GM21723 (cell line): Measurements from ENCODE around the gene LRRC14B.
"Not testable (repeated sequence)": the region's sequence is repeated elsewhere in the genome, so short reads cannot be mapped to it uniquely, and the experiment has no call there.

Experiments used
- ATAC-seq: cut with Tn5 transposase; IDR thresholded peaks from one replicate; pipeline ENCODE4 v1.9.1; 2021; ENCODE audit warnings: mild to moderate bottlenecking, moderate library complexity; ENCODE audit not compliant: unreplicated experiment

The LRRC14B gene

DNA sequence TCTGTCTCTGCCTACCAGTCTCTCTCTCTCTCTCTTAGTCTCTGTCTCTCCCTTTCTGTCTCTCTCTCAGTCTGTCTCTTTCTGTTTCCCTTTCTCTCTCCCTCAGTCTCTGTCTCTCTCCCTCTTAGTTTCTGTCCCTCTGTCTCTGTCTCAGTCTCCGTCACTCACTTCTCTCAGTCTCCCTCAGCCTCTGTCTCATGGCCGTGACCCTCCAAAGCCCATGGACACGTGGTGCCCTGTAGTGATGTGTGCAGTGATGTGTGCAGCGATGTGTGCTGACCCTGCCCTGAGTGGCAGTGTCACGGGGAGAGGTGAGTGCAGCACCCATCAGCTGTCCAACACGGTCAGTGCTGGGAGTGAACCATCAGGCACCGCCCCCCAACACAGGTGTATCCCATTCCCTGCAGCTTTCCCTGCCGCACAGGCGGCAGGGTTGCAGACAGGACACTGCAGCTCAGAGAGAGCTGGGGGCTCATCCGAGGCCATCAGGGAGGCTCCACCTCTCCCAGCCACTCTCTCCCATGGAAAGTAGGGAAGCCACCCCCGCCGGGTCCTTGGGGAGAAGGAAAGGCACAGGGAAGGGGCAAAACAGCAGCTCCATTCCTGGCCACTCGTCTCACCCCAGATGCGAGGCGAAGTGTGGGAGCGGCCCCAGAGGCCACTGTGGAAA, 794 bp upstream of the LRRC14B start:
- peak; percentile 35 for ATAC-seq

- ATAC-seq = no peak
Observed at GRCh38 chr5:191949-192690, 825 bp downstream of the LRRC14B start.

DNA sequence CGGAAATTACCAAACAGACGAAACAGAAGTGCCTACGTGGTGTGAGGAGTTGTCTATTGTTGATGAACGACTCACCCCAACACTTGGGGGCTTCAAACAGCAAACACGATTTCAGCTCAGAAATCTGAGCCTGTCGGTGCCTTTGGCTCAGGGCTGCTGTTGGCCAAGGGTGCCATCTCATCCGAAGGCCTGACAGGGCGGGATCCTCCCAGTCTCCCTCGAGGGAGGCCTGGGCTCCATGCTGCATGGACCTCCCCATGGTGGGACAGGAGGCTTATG, 1.3 kb downstream of the LRRC14B start:
- no peak for ATAC-seq

DNA sequence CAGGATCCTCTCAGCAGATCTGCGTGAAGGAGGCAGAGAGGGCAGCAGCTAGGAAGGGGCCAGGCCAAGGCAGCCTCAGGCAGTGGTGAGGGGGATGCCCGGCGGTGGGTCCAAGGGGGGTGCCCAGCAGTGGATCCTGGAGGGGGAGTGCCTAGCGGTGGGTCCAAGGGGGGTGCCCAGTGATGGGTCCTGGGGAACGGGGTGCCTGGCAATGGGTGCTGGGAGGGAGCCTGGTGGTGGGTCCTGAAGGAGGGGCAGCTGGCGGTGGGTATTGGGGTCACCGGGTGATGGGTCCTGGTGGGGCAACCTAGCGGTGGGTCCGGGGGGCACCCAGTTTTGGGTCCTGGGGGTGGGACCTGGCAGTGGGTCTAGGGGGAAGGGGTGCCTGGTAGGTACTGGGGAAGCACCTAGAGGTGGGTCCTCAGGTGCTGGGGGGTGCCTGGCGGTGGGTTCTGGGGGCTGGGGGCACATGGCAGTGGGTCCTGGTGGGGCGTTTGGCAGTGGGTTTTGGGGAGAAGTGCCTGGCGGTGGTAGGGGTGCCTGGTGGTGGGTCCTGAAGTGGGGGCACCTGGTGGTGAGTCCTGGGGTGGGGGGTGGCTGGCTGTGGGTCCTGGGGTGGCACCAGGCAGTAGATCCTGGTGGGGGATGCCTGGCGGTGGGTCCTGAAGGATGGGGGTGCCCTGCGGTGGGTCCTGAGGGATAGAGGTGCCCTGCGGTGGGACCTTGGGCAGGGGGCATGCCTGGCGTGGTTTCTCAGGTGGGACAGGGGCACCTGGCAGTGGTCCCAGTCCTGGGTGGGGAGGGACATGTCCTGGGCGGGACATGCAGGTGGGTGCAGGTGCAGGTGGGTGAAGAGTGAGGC, 1.9 kb downstream of the LRRC14B start:
- ATAC-seq = no peak

- no peak for ATAC-seq
Observed at GRCh38 chr5:194102-194501, 2.8 kb downstream of the LRRC14B start.

DNA sequence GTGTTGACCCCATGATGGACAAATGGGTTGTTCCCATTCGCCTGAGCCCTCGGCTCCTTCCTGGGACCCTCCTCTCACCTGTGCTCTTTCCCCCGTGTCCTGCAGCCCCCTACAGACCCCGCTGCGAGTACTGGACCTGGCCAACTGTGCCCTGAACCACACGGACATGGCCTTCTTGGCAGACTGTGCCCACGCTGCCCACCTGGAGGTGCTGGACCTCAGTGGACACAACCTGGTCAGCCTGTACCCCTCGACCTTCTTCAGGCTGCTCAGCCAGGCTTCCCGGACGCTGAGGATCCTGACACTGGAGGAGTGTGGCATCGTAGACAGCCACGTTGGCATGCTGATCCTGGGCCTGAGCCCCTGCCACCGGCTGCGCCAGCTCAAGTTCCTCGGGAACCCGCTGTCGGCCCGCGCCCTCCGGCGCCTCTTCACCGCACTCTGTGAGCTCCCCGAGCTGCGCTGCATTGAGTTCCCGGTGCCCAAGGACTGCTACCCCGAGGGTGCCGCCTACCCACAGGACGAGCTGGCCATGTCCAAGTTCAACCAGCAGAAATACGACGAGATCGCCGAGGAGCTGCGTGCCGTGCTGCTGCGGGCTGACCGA, 3.4 kb downstream of the LRRC14B start:
- ATAC-seq = no peak

GRCh38 chr5:195401-196160, 4.3 kb downstream of the LRRC14B start:
- ATAC-seq = no peak

GRCh38 chr5:196350-196749, 5.1 kb downstream of the LRRC14B start:
- no peak for ATAC-seq

DNA sequence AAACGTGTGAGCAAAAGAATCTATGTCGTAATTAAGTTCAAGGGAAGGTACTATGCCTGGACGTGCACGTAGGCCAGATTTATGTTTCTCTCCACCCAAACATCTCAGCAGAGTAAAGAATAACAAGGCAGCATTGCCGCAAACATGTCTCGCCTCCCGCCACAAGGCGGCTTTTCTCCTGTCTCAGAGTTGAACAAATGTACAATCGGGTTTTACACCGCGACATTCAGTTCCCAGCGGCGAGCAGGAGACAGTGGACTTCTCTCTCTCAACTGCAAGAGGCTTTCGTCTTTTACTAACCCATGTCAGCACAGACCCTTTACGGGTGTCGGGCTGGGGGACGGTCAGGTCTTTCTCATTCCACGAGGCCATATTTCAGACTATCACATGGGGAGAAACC, 5.7 kb downstream of the LRRC14B start:
- not testable (repeated sequence) for ATAC-seq

DNA sequence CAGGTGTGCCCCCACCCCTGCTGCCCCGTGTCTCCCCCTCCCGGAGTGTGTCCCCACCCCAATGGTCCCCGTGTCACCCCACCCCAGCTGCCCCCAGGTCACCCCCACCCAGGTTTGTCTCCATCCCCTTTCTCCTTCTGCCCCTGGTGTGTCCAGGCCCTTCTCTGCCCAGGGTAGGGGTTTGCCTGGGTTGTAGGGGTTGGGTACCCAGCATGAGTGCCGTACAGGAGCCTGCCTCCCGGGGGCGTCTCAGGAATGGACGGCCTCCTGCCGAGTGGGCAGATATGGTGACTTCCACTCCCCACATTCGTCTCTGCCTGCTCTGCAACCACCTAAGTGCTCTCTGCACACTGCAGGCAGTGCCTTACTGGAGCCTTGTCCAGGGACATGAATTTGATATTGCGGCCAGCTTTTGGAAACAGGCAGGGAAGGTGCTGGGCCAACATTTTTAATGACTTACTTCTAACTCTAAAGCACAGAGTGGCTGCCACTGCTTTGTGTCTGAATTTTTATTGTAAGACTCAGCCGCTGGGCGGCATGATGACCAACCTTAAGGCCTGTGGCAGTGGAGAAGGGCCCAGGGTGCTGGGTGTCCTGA, 6.7 kb downstream of the LRRC14B start:
- no peak for ATAC-seq

DNA sequence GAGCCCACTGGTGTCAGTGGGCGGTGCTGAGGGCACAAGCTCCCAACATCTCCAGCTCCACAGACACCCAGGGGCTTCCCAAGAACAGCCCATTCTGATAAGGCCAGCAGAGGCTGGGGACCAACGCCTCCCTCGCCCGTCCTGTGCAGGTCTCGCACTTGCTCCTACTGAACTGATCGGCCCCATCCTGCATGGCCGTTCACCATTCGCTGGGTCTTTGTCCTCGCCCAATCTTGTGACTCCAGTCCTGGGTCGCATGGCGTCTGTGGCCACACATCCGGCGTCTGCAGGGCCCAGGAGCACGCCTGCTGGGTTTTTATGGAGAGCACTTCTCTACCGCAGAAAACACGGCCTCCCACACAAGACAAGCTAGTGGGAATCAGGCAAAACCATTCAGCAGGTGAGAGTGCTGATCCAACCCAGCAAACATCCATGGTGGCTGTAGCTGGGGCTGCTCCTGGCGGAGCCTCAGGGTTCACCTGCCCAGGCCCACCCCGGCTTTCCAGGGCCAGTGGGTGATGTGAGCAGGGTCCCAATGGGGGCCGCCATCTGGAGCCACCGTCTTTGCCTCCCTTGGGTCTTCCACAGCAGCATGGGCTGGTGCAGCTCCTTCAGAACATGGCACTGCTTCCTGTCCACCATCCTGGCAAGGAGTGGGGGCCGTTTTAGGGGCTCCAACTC, 7.4 kb downstream of the LRRC14B start:
- no peak for ATAC-seq

DNA sequence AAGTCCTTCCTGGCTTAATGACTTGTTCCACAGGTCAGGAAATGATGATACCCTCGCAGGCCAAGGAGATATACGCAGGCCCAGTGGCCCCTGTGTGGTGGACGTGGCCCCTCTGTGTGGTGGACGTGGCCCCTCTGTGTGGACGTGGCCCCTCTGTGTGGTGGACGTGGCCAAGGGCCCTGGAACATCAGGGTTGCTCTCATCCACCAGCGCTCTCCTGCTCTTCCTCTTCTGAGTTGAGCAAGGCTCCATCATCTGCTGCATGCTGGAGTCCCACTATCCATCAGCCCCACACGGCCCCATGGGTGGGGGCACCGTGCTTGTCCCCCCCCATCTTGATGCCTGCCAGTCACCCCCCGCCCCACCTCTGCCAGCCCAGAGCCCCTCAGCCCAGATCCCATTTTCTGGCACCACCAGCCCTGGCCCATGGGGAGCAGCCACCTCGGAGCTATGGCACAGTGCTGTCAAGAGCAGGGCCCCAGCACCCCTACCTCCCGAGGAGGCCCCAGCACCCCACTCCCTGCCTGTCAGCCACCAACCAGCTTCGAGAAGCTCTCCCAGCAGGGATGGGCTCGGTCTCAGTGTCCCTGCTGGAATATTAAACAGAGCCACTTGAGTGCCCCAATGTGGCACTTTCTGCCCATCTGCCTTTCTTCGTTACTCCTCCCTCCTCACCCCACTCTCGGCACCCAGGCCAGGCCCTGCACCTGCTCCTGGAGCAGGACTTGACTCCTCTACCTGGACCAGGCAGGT, 8.1 kb downstream of the LRRC14B start:
- no peak for ATAC-seq

- no peak for ATAC-seq
Observed at GRCh38 chr5:199950-200645, 8.8 kb downstream of the LRRC14B start.

GRCh38 chr5:200985-201384, 9.7 kb downstream of the LRRC14B start:
- ATAC-seq = no peak

- ATAC-seq = no peak
Observed at GRCh38 chr5:201672-202071, 10.4 kb downstream of the LRRC14B start.

GRCh38 chr5:203246-203930, 12.1 kb downstream of the LRRC14B start:
- ATAC-seq = no peak

DNA sequence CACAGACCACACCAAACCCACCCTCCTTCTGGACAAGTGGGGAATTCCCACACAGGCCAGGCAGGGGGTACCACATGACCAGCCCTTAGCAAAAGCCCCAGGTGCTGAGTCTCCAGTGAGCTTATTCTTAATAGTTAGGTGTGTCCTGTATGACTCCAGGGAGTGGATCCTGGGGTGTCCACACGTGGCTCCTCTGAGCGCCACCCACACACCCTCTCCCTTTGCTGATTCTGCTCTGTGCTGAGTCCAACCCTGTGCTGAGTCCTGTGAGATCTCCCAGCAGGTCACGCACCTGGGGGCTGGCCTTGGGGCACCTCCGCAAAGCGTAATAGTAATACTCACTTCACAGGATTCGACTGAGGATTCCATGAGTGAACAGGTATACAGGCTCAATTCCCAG, 12.7 kb downstream of the LRRC14B start:
- ATAC-seq = no peak

DNA sequence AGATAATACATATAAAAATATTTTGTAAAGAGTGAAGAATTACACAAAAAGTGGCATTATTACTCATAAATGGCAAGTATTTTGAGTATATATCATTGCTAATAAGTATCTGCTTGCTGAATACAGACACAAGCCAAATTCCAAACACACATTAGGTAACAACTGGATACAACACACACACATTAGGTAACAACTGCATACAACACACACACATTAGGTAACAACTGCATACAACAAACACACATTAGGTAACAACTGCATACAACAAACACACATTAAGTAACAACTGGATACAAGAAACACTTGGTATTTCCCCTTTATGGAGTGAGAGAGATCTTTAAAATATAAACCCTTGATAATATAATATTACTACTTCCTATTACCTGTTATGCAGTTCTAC, 13.2 kb downstream of the LRRC14B start:
- ATAC-seq = no peak
